Neural cell (in vitro differentiated cells): ENCODE measurements around the gene ACTL10. TPM values are rescaled to one million over a fixed set of nuclear protein-coding genes. Genes with fewer than 3 reads are reported as not detected.

Experiments
- H2AFZ ChIP-seq: fragments of 200-600, 300-800 bp; sonication (generic), shearing (Covaris generic); 2 replicates; pipeline ENCODE4 v1.6.0; 2014; ENCODE audit warnings: low read depth, mild to moderate bottlenecking, antibody characterized with exemption, low read length, moderate library complexity
- H3F3A ChIP-seq: fragments of 200-600 bp; shearing (Covaris generic); 2 replicates; pipeline ENCODE4 v1.6.1; 2016; ENCODE audit warnings: mild to moderate bottlenecking, moderate library complexity, mixed read lengths, antibody characterized with exemption, low read length; ENCODE audit not compliant: insufficient read depth, poor library complexity, severe bottlenecking
- H3K27ac ChIP-seq: fragments of 200-600, 300-800 bp; sonication (generic), shearing (Covaris generic); 2 replicates; pipeline ENCODE4 v1.5.1; 2014; ENCODE audit warnings: mild to moderate bottlenecking, low read length, moderate library complexity
- H3K27me3 ChIP-seq: fragments of 300-800, 200-600 bp; sonication (generic), shearing (Covaris generic); 2 replicates; pipeline ENCODE4 v1.6.0; 2014; ENCODE audit warnings: mild to moderate bottlenecking, low read depth, low read length, moderate library complexity; ENCODE audit not compliant: insufficient read depth
- H3K36me3 ChIP-seq: fragments of 300-800, 200-600 bp; sonication (generic), shearing (Covaris generic); 2 replicates; pipeline ENCODE4 v1.5.1; 2014; ENCODE audit warnings: mild to moderate bottlenecking, antibody characterized with exemption, low read length, moderate library complexity; ENCODE audit not compliant: insufficient read depth
- H3K4me2 ChIP-seq: fragments of 300-800, 200-600 bp; sonication (generic), shearing (Covaris generic); 2 replicates; pipeline ENCODE4 v1.6.0; 2014; ENCODE audit warnings: mild to moderate bottlenecking, low read length
- H3K4me3 ChIP-seq: fragments of 300-800, 200-600 bp; sonication (generic), shearing (Covaris generic); 2 replicates; pipeline ENCODE4 v1.5.1; 2014; ENCODE audit warnings: mild to moderate bottlenecking, low read length, moderate library complexity
- H3K79me2 ChIP-seq: fragments of 200-600 bp; shearing (Covaris generic); replicated peaks from 2 replicates; pipeline ENCODE4 v1.6.0; 2014; ENCODE audit warnings: mild to moderate bottlenecking, low read length, moderate library complexity; ENCODE audit not compliant: insufficient read depth
- H3K9ac ChIP-seq: fragments of 300-800, 200-600 bp; sonication (generic), shearing (Covaris generic); 2 replicates; pipeline ENCODE4 v1.6.1; 2016; ENCODE audit warnings: mild to moderate bottlenecking, low read length, mixed read lengths
- H3K9me2 ChIP-seq: fragments of 200-600 bp; shearing (Covaris generic); 2 replicates; pipeline ENCODE4 v1.6.1; 2016; ENCODE audit warnings: mild to moderate bottlenecking, low read length, mixed read lengths; ENCODE audit not compliant: insufficient read depth
- H3K9me3 ChIP-seq: fragments of 200-600, 300-800 bp; sonication (generic), shearing (Covaris generic); 2 replicates; pipeline ENCODE4 v1.6.1; 2016; ENCODE audit warnings: mild to moderate bottlenecking, mixed run types, low read length, moderate library complexity, mixed read lengths
- H4K20me1 ChIP-seq: fragments of 200-600 bp; shearing (Covaris generic); 2 replicates; pipeline ENCODE4 v1.6.1; 2016; ENCODE audit warnings: mild to moderate bottlenecking, mixed run types; ENCODE audit not compliant: insufficient read depth
- EP300 ChIP-seq: fragments of 450-650 bp; conservative IDR thresholded peaks from 2 replicates; pipeline ENCODE4 v1.6.1; 2014; ENCODE audit warnings: antibody characterized with exemption, mild to moderate bottlenecking, moderate library complexity; ENCODE audit not compliant: poor library complexity, severe bottlenecking
- EZH2 ChIP-seq: fragments of 200-600, 300-800 bp; shearing (Covaris generic), sonication (generic); IDR thresholded peaks from 2 replicates; pipeline ENCODE4 v1.6.1; 2014; ENCODE audit warnings: antibody characterized with exemption, low read length, borderline replicate concordance, mild to moderate bottlenecking; ENCODE audit not compliant: insufficient read depth, poor library complexity, severe bottlenecking
- MXI1 ChIP-seq: fragments of 450-650 bp; conservative IDR thresholded peaks from 2 replicates; pipeline ENCODE4 v1.6.1; 2014; ENCODE audit warnings: antibody characterized with exemption, mild to moderate bottlenecking; ENCODE audit not compliant: poor library complexity, severe bottlenecking
- POLR2AphosphoS5 ChIP-seq: IDR thresholded peaks from 2 replicates; pipeline ENCODE4 v1.6.1; 2012
- RAD21 ChIP-seq: fragments of 450-650 bp; conservative IDR thresholded peaks from 2 replicates; pipeline ENCODE4 v1.6.1; 2014; ENCODE audit warnings: antibody characterized with exemption, mild to moderate bottlenecking, moderate library complexity
- SMC3 ChIP-seq: fragments of 450-650 bp; conservative IDR thresholded peaks from 2 replicates; pipeline ENCODE4 v1.6.1; 2014; ENCODE audit warnings: antibody characterized with exemption, mild to moderate bottlenecking, moderate library complexity; ENCODE audit not compliant: poor library complexity
- TAF1 ChIP-seq: IDR thresholded peaks from 2 replicates; pipeline ENCODE4 v1.6.1; 2012; ENCODE audit warnings: low read depth
- polyA plus RNA-seq: library from polyadenylated mRNA; depleted of rRNA; stranded (reverse); fragments of >200 nt; gene quantifications from 2 replicates; pipeline ENCODE4 v1.2.3, GENCODE V29; 2014
- TF ChIP-seq, protein P1 (sequence below): IDR thresholded peaks from 2 replicates; pipeline ENCODE4 v1.6.1; 2012; ENCODE audit warnings: borderline replicate concordance
- TF ChIP-seq, protein P2 (sequence below): fragments of 450-650 bp; IDR thresholded peaks from 2 replicates; pipeline ENCODE4 v1.5.1; 2014; ENCODE audit warnings: antibody characterized with exemption, mild to moderate bottlenecking, moderate library complexity; ENCODE audit not compliant: poor library complexity, severe bottlenecking

Gene ACTL10
- polyA plus RNA-seq, 1 donor from 2014 or later = not detected

GRCh38 chr20:33676121-33676520, 9.4 kb downstream of the ACTL10 start:
- Histone ChIP-seq H3K27ac (no peak overlapping the region), H3K9ac (no peak overlapping the region), H3K4me2 (no peak overlapping the region)

GRCh38 chr20:33676652-33677645, 10.2 kb downstream of the ACTL10 start:
- H4K20me1 ChIP-seq = no peaks in the 10 kb centered on the region
- no peak for TF ChIP-seq EP300
- TF ChIP-seq MXI1 = no peak
- TF ChIP-seq, protein P1, sequence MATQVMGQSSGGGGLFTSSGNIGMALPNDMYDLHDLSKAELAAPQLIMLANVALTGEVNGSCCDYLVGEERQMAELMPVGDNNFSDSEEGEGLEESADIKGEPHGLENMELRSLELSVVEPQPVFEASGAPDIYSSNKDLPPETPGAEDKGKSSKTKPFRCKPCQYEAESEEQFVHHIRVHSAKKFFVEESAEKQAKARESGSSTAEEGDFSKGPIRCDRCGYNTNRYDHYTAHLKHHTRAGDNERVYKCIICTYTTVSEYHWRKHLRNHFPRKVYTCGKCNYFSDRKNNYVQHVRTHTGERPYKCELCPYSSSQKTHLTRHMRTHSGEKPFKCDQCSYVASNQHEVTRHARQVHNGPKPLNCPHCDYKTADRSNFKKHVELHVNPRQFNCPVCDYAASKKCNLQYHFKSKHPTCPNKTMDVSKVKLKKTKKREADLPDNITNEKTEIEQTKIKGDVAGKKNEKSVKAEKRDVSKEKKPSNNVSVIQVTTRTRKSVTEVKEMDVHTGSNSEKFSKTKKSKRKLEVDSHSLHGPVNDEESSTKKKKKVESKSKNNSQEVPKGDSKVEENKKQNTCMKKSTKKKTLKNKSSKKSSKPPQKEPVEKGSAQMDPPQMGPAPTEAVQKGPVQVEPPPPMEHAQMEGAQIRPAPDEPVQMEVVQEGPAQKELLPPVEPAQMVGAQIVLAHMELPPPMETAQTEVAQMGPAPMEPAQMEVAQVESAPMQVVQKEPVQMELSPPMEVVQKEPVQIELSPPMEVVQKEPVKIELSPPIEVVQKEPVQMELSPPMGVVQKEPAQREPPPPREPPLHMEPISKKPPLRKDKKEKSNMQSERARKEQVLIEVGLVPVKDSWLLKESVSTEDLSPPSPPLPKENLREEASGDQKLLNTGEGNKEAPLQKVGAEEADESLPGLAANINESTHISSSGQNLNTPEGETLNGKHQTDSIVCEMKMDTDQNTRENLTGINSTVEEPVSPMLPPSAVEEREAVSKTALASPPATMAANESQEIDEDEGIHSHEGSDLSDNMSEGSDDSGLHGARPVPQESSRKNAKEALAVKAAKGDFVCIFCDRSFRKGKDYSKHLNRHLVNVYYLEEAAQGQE = no peak
- TF ChIP-seq EZH2 = no peak
- no peak for TF ChIP-seq TAF1
- TF ChIP-seq RAD21 = no peak
- TF ChIP-seq, protein P2, sequence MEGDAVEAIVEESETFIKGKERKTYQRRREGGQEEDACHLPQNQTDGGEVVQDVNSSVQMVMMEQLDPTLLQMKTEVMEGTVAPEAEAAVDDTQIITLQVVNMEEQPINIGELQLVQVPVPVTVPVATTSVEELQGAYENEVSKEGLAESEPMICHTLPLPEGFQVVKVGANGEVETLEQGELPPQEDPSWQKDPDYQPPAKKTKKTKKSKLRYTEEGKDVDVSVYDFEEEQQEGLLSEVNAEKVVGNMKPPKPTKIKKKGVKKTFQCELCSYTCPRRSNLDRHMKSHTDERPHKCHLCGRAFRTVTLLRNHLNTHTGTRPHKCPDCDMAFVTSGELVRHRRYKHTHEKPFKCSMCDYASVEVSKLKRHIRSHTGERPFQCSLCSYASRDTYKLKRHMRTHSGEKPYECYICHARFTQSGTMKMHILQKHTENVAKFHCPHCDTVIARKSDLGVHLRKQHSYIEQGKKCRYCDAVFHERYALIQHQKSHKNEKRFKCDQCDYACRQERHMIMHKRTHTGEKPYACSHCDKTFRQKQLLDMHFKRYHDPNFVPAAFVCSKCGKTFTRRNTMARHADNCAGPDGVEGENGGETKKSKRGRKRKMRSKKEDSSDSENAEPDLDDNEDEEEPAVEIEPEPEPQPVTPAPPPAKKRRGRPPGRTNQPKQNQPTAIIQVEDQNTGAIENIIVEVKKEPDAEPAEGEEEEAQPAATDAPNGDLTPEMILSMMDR = no peak
- TF ChIP-seq SMC3 = no peak

More at GRCh38 chr20:33676121-33676520, 9.4 kb downstream of the ACTL10 start:
- Histone ChIP-seq H3K9me3 (no peaks in the 10 kb centered on the region), H3K4me3 (no peak overlapping the region), H3K9me2 (no peaks in the 10 kb centered on the region), H3K27me3 (no peaks in the 10 kb centered on the region), H3K36me3 (no peaks in the 10 kb centered on the region), H3F3A (peaks cover 4% of the 10 kb centered on the region), H3K79me2 (no peaks in the 10 kb centered on the region), H4K20me1 (no peaks in the 10 kb centered on the region), H2AFZ (no peak overlapping the region)
- TF ChIP-seq EZH2 = no peak
- no peak for TF ChIP-seq RAD21
- TF ChIP-seq, protein P2 = no peak
- TF ChIP-seq TAF1 = no peak
- no peak for TF ChIP-seq SMC3
- no peak for TF ChIP-seq POLR2AphosphoS5
- TF ChIP-seq EP300 = no peak
- TF ChIP-seq, protein P1 = no peak
- TF ChIP-seq MXI1 = no peak

More at GRCh38 chr20:33676652-33677645, 10.2 kb downstream of the ACTL10 start:
- no peak overlapping the region for H3K4me2 ChIP-seq
- H3K9me3 ChIP-seq = no peaks in the 10 kb centered on the region
- peaks cover 4% of the 10 kb centered on the region for H3F3A ChIP-seq
- H3K9me2 ChIP-seq = no peaks in the 10 kb centered on the region
- no peaks in the 10 kb centered on the region for H3K79me2 ChIP-seq
- H3K9ac ChIP-seq = no peak overlapping the region
- no peak overlapping the region for H3K27ac ChIP-seq
- H3K27me3 ChIP-seq = no peaks in the 10 kb centered on the region
- no peak overlapping the region for H2AFZ ChIP-seq
- no peak overlapping the region for H3K4me3 ChIP-seq
- no peaks in the 10 kb centered on the region for H3K36me3 ChIP-seq
